K562 (cell line): ENCODE data around the gene SH3BP5. TPM values are rescaled to one million over a fixed set of nuclear protein-coding genes. Genes with fewer than 3 reads are reported as not detected.
A peak's percentile ranks its signal among the peaks of the same experiment; 100 is the strongest.

Source experiments
- ARID1B ChIP-seq: fragments of 450-650 bp; IDR thresholded peaks from 2 replicates; pipeline ENCODE4 v1.6.1; 2016; ENCODE audit warnings: antibody characterized with exemption, mild to moderate bottlenecking, inconsistent platforms
- CBFA2T2 ChIP-seq: fragments of 450-650 bp; conservative IDR thresholded peaks from 2 replicates; pipeline ENCODE4 v1.6.1; 2017; ENCODE audit warnings: mild to moderate bottlenecking
- DNMT1 ChIP-seq: fragments of 450-650 bp; IDR thresholded peaks from 2 replicates; pipeline ENCODE4 v1.6.1; 2016; ENCODE audit warnings: antibody characterized with exemption, mild to moderate bottlenecking
- HDAC1 ChIP-seq, 2 experiments: fragments of 450-650 bp; IDR thresholded peaks; 2 replicates each; pipeline ENCODE4 v1.6.1; 2016 to 2017; ENCODE audit warnings: inconsistent platforms in 1 of 2, mild to moderate bottlenecking in 1 of 2, moderate library complexity in 1 of 2
- JUN ChIP-seq, 2 experiments: sonication (generic) in 1 of 2; formaldehyde crosslinking in 1 of 2; IDR thresholded peaks; 2 replicates each; pipeline versions ENCODE4 v1.6.1 to v1.8.0; 2012 to 2022; ENCODE audit warnings: borderline replicate concordance in 2 of 2, mild to moderate bottlenecking in 2 of 2, improper control_type of control experiment in 1 of 2, low read depth in 1 of 2, low read length in 1 of 2, missing genetic modification reagents in 1 of 2
- MIER1 ChIP-seq: fragments of 450-650 bp; IDR thresholded peaks from 2 replicates; pipeline ENCODE4 v1.6.1; 2016; ENCODE audit warnings: antibody characterized with exemption, mild to moderate bottlenecking, low read depth
- MTA3 ChIP-seq: fragments of 450-650 bp; formaldehyde crosslinking; IDR thresholded peaks from 2 replicates; pipeline ENCODE4 v1.6.1; 2017; ENCODE audit warnings: mild to moderate bottlenecking, borderline replicate concordance
- NCOA6 ChIP-seq: fragments of 450-650 bp; IDR thresholded peaks from 2 replicates; pipeline ENCODE4 v1.6.1; 2017; ENCODE audit warnings: mild to moderate bottlenecking
- SLC30A9 ChIP-seq: fragments of 250-450 bp; sonication (Bioruptor Pico); IDR thresholded peaks from 2 replicates; pipeline ENCODE4 v1.8.0; 2022; ENCODE audit warnings: mild to moderate bottlenecking, moderate library complexity
- ZNF431 ChIP-seq: sonication (generic); formaldehyde crosslinking; IDR thresholded peaks from 2 replicates; pipeline ENCODE4 v1.8.0; 2022; ENCODE audit warnings: mild to moderate bottlenecking, missing genetic modification reagents
- ZSCAN32 ChIP-seq: fragments of 450-650 bp; formaldehyde crosslinking; IDR thresholded peaks from 2 replicates; pipeline ENCODE4 v1.4.0; 2020; ENCODE audit warnings: mild to moderate bottlenecking, moderate library complexity
- polyA plus RNA-seq, 8 experiments: library from polyadenylated mRNA; depleted of rRNA in 4 of 8; stranded (reverse) in 5 of 8; unstranded in 3 of 8; fragments of >200 nt; fragmentation: Nextera tagmentation in 2 of 8; fragmentation: Illumina TruSeq in 1 of 8; extraction: Ambion mirVana in 2 of 8; extraction: Trizol in 1 of 8; gene quantifications; 2 replicates each; pipeline versions ENCODE4 v1.2.1 to v1.2.3, GENCODE V29; 2011 to 2014; ENCODE audit warnings: inconsistent platforms in 1 of 8, missing spikeins in 1 of 8
- total RNA-seq, 7 experiments: library from RNA; depleted of rRNA in 6 of 7; stranded (reverse); fragments of >200 nt in 6 of 7; fragmentation: Illumina TruSeq in 2 of 7; extraction: Trizol in 2 of 7; gene quantifications; 2 replicates each; pipeline versions ENCODE4 v1.2.1 to v1.2.3, GENCODE V29; 2011 to 2021; ENCODE audit warnings: low replicate concordance in 1 of 7
- TF ChIP-seq, protein P1 (sequence below), 2 experiments: fragments of 450-650 bp; conservative IDR thresholded peaks; 2 replicates each; pipeline ENCODE4 v1.6.1; 2017; ENCODE audit warnings: mild to moderate bottlenecking in 2 of 2, moderate library complexity in 2 of 2
- TF ChIP-seq, protein P2 (sequence below): fragments of 250-450 bp; sonication (Bioruptor Pico); IDR thresholded peaks from 2 replicates; pipeline ENCODE4 v1.9.0; 2021; ENCODE audit warnings: mild to moderate bottlenecking, inconsistent platforms
- TF ChIP-seq, protein P3 (sequence below): fragments of 250-450 bp; sonication (Bioruptor Pico); IDR thresholded peaks from 2 replicates; pipeline ENCODE4 v1.4.0; 2020; ENCODE audit warnings: mild to moderate bottlenecking
- TF ChIP-seq, protein P4 (sequence below), 2 experiments: fragments of 450-650 bp; IDR thresholded peaks; 2 replicates each; pipeline ENCODE4 v1.6.1; 2016
- TF ChIP-seq, protein P5 (sequence below): fragments of 200-400 bp; formaldehyde crosslinking; IDR thresholded peaks from 2 replicates; pipeline ENCODE4 v1.6.1; 2017; ENCODE audit warnings: mild to moderate bottlenecking, low read depth, low read length, moderate library complexity

SH3BP5 gene
- total and polyA plus RNA-seq, 9 of the 15 experiments (the other 6 are each of a cell fraction or from before 2014, with no cell fraction given): 2.9 to 29.0 (median 14.9) TPM

DNA sequence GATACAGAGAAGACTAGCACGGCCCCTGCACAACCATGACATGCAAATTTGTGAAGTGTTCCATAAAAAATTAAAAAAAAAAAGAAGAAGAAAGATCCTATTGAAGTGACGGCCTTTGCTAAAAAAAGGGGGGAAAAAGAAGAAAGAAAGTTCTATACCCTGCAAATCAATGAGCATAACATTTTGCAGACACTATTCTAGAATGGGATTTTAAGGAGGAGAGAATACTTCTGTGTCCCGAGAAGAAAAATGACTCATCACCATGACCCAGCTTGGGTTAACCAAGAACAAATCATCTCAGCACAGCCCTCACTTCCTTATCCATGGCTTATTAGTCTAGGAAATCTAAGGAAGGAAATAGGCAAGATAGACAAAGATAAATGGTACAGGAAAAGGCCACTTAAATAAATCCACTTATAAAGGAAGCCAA is 7.4 kb upstream of the SH3BP5 start (continued):
- no peak for TF ChIP-seq ZSCAN32 (CRISPR knock-in tag)
- TF ChIP-seq MTA3: no peak
- TF ChIP-seq ARID1B: peak; percentile 88
- TF ChIP-seq ZNF431: no peak
- 0 out of 4 replicates have a peak, but pooled peaks of 1 of the 2 experiments have one; percentile 30 for TF ChIP-seq HDAC1 (IDR thresholded peaks at IDR 0.05)
- TF ChIP-seq, protein P1, sequence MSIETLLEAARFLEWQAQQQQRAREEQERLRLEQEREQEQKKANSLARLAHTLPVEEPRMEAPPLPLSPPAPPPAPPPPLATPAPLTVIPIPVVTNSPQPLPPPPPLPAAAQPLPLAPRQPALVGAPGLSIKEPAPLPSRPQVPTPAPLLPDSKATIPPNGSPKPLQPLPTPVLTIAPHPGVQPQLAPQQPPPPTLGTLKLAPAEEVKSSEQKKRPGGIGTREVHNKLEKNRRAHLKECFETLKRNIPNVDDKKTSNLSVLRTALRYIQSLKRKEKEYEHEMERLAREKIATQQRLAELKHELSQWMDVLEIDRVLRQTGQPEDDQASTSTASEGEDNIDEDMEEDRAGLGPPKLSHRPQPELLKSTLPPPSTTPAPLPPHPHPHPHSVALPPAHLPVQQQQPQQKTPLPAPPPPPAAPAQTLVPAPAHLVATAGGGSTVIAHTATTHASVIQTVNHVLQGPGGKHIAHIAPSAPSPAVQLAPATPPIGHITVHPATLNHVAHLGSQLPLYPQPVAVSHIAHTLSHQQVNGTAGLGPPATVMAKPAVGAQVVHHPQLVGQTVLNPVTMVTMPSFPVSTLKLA (conservative IDR thresholded peaks at IDR 0.05): 0 out of 4 replicates have a peak, but pooled peaks of 1 of the 2 experiments have one; percentile 23
- no peak; the same call in 1 of the 2 replicates for TF ChIP-seq DNMT1
- no peak for TF ChIP-seq SLC30A9 (CRISPR knock-in tag)
- TF ChIP-seq, protein P2, sequence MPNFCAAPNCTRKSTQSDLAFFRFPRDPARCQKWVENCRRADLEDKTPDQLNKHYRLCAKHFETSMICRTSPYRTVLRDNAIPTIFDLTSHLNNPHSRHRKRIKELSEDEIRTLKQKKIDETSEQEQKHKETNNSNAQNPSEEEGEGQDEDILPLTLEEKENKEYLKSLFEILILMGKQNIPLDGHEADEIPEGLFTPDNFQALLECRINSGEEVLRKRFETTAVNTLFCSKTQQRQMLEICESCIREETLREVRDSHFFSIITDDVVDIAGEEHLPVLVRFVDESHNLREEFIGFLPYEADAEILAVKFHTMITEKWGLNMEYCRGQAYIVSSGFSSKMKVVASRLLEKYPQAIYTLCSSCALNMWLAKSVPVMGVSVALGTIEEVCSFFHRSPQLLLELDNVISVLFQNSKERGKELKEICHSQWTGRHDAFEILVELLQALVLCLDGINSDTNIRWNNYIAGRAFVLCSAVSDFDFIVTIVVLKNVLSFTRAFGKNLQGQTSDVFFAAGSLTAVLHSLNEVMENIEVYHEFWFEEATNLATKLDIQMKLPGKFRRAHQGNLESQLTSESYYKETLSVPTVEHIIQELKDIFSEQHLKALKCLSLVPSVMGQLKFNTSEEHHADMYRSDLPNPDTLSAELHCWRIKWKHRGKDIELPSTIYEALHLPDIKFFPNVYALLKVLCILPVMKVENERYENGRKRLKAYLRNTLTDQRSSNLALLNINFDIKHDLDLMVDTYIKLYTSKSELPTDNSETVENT (CRISPR knock-in tag): no peak
- TF ChIP-seq, protein P3, sequence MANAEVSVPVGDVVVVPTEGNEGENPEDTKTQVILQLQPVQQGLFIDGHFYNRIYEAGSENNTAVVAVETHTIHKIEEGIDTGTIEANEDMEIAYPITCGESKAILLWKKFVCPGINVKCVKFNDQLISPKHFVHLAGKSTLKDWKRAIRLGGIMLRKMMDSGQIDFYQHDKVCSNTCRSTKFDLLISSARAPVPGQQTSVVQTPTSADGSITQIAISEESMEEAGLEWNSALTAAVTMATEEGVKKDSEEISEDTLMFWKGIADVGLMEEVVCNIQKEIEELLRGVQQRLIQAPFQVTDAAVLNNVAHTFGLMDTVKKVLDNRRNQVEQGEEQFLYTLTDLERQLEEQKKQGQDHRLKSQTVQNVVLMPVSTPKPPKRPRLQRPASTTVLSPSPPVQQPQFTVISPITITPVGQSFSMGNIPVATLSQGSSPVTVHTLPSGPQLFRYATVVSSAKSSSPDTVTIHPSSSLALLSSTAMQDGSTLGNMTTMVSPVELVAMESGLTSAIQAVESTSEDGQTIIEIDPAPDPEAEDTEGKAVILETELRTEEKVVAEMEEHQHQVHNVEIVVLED (CRISPR knock-in tag): no peak
- TF ChIP-seq, protein P4, sequence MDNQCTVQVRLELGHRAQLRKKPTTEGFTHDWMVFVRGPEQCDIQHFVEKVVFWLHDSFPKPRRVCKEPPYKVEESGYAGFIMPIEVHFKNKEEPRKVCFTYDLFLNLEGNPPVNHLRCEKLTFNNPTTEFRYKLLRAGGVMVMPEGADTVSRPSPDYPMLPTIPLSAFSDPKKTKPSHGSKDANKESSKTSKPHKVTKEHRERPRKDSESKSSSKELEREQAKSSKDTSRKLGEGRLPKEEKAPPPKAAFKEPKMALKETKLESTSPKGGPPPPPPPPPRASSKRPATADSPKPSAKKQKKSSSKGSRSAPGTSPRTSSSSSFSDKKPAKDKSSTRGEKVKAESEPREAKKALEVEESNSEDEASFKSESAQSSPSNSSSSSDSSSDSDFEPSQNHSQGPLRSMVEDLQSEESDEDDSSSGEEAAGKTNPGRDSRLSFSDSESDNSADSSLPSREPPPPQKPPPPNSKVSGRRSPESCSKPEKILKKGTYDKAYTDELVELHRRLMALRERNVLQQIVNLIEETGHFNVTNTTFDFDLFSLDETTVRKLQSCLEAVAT (IDR thresholded peaks at IDR 0.05): 0 out of 4 replicates have a peak, but pooled peaks of 1 of the 2 experiments have one; percentile 29
- TF ChIP-seq JUN (IDR thresholded peaks at IDR 0.05; ENCODE audit: borderline replicate concordance, low read depth, low read length): peak; percentile 97
- TF ChIP-seq JUN (CRISPR knock-in tag; IDR thresholded peaks at IDR 0.05; ENCODE audit: borderline replicate concordance): no peak
- TF ChIP-seq CBFA2T2: no peak
- no peak for TF ChIP-seq MIER1
- TF ChIP-seq, protein P5, sequence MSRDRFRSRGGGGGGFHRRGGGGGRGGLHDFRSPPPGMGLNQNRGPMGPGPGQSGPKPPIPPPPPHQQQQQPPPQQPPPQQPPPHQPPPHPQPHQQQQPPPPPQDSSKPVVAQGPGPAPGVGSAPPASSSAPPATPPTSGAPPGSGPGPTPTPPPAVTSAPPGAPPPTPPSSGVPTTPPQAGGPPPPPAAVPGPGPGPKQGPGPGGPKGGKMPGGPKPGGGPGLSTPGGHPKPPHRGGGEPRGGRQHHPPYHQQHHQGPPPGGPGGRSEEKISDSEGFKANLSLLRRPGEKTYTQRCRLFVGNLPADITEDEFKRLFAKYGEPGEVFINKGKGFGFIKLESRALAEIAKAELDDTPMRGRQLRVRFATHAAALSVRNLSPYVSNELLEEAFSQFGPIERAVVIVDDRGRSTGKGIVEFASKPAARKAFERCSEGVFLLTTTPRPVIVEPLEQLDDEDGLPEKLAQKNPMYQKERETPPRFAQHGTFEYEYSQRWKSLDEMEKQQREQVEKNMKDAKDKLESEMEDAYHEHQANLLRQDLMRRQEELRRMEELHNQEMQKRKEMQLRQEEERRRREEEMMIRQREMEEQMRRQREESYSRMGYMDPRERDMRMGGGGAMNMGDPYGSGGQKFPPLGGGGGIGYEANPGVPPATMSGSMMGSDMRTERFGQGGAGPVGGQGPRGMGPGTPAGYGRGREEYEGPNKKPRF: no peak
- no peak for TF ChIP-seq NCOA6
